Measurements from ENCODE around the gene TEN1.
"Not testable (repeated sequence)": the region's sequence is repeated elsewhere in the genome, so short reads cannot be mapped to it uniquely, and the experiment has no call there.

Gene TEN1

GRCh38 chr17:76042868-76043267 is 63.8 kb downstream of the TEN1 start:
- peak; percentile 85 for TF ChIP-seq ZNF121 (tag by site-specific recombination; IDR thresholded peaks at IDR 0.05)
- H3K36me3 ChIP-seq (ENCODE audit: control insufficient read depth in 2 of 2, insufficient read depth in 1 of 2, low read length in 2 of 2), result peaks cover 73 to 99% of the 10 kb centered on the region in 2 experiments
- CTCF ChIA-PET, result interaction anchor here (0.6 to 2.4 kb wide), 5 partner anchors 26 to 79 kb away, joined by 3 to 20 read pairs (median 3); no protein-coding TSS in a partner anchor
- H3K4me1 ChIP-seq (ENCODE audit: control insufficient read depth, insufficient read depth, low read length); H3K4me3 ChIP-seq (ENCODE audit: low read depth, low read length); H3K27ac ChIP-seq (ENCODE audit: extremely low read depth, low read depth, low read length); H3K9me3 ChIP-seq (ENCODE audit: control insufficient read depth, insufficient read depth, low read depth, low read length): not testable (repeated sequence)
- POLR2A ChIA-PET, result interaction anchor here (1.0 to 1.2 kb wide), 2 partner anchors 11 to 13 kb away, joined by 3 to 4 read pairs; no protein-coding TSS in a partner anchor

GRCh38 chr17:76044475-76045007 is 65.5 kb downstream of the TEN1 start:
- CTCF ChIA-PET, result interaction anchor here (1.1 kb wide), 1 partner anchor 44 kb away, joined by 3 read pairs; the partner anchor contains the start of gene CDK3
- H3K4me3 ChIP-seq (ENCODE audit: low read depth, low read length); H3K9me3 ChIP-seq (ENCODE audit: control insufficient read depth, insufficient read depth, low read depth, low read length); POLR2A ChIA-PET; H3K4me1 ChIP-seq (ENCODE audit: control insufficient read depth, insufficient read depth, low read length): not testable (repeated sequence)
- 0 out of 2 replicates have a peak, but pooled peaks have one; percentile 14 for TF ChIP-seq PRDM10 (tag by site-specific recombination; IDR thresholded peaks at IDR 0.05)
- Histone ChIP-seq H3K27ac (ENCODE audit: extremely low read depth, low read depth, low read length) (peak overlapping the region; percentile 41; the same call in 1 of the 2 replicates), H3K36me3 (ENCODE audit: control insufficient read depth in 2 of 2, insufficient read depth in 1 of 2, low read length in 2 of 2) (peaks cover 76 to 99% of the 10 kb centered on the region in 2 experiments)

DNA sequence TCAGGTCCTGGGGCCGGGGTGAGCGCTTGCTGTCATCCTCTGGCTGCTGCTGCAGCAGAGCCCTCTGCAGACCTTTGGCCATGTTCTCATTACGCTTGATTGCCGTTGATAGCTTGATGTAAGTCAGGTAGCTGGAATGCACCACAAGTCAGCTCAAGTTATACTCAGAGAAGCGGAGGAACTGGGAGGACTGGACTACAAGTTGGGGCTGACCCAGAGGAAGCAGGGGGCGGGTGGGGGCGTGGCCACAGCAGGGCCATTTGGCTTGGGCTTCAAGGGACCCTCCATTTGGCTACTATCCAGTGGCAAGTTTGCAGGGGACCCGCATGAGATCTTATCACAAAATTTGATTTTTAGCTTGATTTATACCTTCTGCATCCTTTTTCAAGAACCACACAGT is 67.0 kb downstream of the TEN1 start:
- peaks cover 70 to 99% of the 10 kb centered on the region in 2 experiments for H3K36me3 ChIP-seq (ENCODE audit: control insufficient read depth in 2 of 2, insufficient read depth in 1 of 2, low read length in 2 of 2)

More for the DNA sequence above, 67.0 kb downstream of the TEN1 start:
- ChIA-PET POLR2A (interaction anchor here (0.6 kb wide), 1 partner anchor 11 kb away, joined by 4 read pairs; no protein-coding TSS in a partner anchor), CTCF (interaction anchor here (1.1 to 2.3 kb wide), 3 partner anchors 11 to 32 kb away, joined by 3 to 14 read pairs (median 3); no protein-coding TSS in a partner anchor)
- Histone ChIP-seq H3K4me1 (ENCODE audit: control insufficient read depth, insufficient read depth, low read length) (no peaks in the 10 kb centered on the region), H3K4me3 (ENCODE audit: low read depth, low read length) (no peak overlapping the region), H3K27ac (ENCODE audit: extremely low read depth, low read depth, low read length) (no peak overlapping the region), H3K9me3 (ENCODE audit: control insufficient read depth, insufficient read depth, low read depth, low read length) (no peaks in the 10 kb centered on the region)
- TF ChIP-seq ZNF19 (tag by site-specific recombination; IDR thresholded peaks at IDR 0.05; ENCODE audit: low read depth) (no peak), ZBTB21 (tag by site-specific recombination; IDR thresholded peaks at IDR 0.05) (no peak), SCRT2 (tag by site-specific recombination; IDR thresholded peaks at IDR 0.05) (no peak), ZNF311 (tag by site-specific recombination; IDR thresholded peaks at IDR 0.05; ENCODE audit: borderline replicate concordance) (no peak), ZNF433 (tag by site-specific recombination; IDR thresholded peaks at IDR 0.05; ENCODE audit: low read depth) (no peak), ZNF169 (tag by site-specific recombination; IDR thresholded peaks at IDR 0.05) (no peak), ZNF155 (tag by site-specific recombination; IDR thresholded peaks at IDR 0.05) (no peak), MYNN (tag by site-specific recombination; IDR thresholded peaks at IDR 0.05; ENCODE audit: borderline replicate concordance) (no peak), ZBTB6 (tag by site-specific recombination; IDR thresholded peaks at IDR 0.05) (no peak), RBAK (tag by site-specific recombination; IDR thresholded peaks at IDR 0.05) (no peak), HOXD13 (CRISPR knock-in tag; IDR thresholded peaks at IDR 0.05; ENCODE audit: borderline replicate concordance) (no peak), ZNF292 (tag by site-specific recombination; IDR thresholded peaks at IDR 0.05; ENCODE audit: borderline replicate concordance, low read depth) (no peak), ZBTB48 (tag by site-specific recombination; IDR thresholded peaks at IDR 0.05) (no peak), ZNF341 (tag by site-specific recombination; IDR thresholded peaks at IDR 0.05; ENCODE audit: low read depth) (no peak), ZNF157 (tag by site-specific recombination; IDR thresholded peaks at IDR 0.05) (no peak), MZF1 (tag by site-specific recombination; IDR thresholded peaks at IDR 0.05; ENCODE audit: borderline replicate concordance) (no peak), ZNF626 (tag by site-specific recombination; IDR thresholded peaks at IDR 0.05) (no peak), ZNF16 (tag by site-specific recombination; IDR thresholded peaks at IDR 0.05; ENCODE audit: low read depth) (no peak), ZBTB7A (tag by site-specific recombination; IDR thresholded peaks at IDR 0.05; ENCODE audit: low read depth) (no peak)
- TF ChIP-seq, protein P1, sequence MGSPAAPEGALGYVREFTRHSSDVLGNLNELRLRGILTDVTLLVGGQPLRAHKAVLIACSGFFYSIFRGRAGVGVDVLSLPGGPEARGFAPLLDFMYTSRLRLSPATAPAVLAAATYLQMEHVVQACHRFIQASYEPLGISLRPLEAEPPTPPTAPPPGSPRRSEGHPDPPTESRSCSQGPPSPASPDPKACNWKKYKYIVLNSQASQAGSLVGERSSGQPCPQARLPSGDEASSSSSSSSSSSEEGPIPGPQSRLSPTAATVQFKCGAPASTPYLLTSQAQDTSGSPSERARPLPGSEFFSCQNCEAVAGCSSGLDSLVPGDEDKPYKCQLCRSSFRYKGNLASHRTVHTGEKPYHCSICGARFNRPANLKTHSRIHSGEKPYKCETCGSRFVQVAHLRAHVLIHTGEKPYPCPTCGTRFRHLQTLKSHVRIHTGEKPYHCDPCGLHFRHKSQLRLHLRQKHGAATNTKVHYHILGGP (tag by site-specific recombination; IDR thresholded peaks at IDR 0.05), result no peak
